Measurements from ENCODE around the gene RGPD3. TPM values are rescaled to one million over a fixed set of nuclear protein-coding genes. Genes with fewer than 3 reads are reported as not detected.

Gene RGPD3
- total RNA-seq, 1 donor: 0.27 TPM

- no peak for DNase-seq (ENCODE audit: low read depth in 2 of 3, low spot score in 2 of 3)
Measured at GRCh38 chr2:106344302-106344701, 123.9 kb downstream of the RGPD3 start.

- DNase-seq (ENCODE audit: low read depth in 2 of 3, low spot score in 2 of 3): no peak
Measured at GRCh38 chr2:106343274-106343673, 124.9 kb downstream of the RGPD3 start.

- DNase-seq (ENCODE audit: low read depth in 2 of 3, low spot score in 2 of 3): no peak
Measured at GRCh38 chr2:106342831-106343251, 125.4 kb downstream of the RGPD3 start.

- no peak for DNase-seq (ENCODE audit: low read depth in 2 of 3, low spot score in 2 of 3)
Measured at GRCh38 chr2:106341666-106342065, 126.5 kb downstream of the RGPD3 start.

Other genes starting within 250 kb of the RGPD3 start
- under 0.01 TPM for gene CD8B2, start 19.0 kb upstream of the RGPD3 start, total RNA-seq

All from hematopoietic multipotent progenitor cell (in vitro differentiated cells).